ENCODE measurements around the gene LDLRAP1. TPM values are rescaled to one million over a fixed set of nuclear protein-coding genes. Genes with fewer than 3 reads are reported as not detected.
A peak's percentile ranks its signal among the peaks of the same experiment; 100 is the strongest.

The LDLRAP1 gene
- total and polyA plus RNA-seq, 9 of the 15 experiments (the other 6 are each of a cell fraction or from before 2014, with no cell fraction given) = 0.56 to 29.6 (median 16.2) TPM

DNA sequence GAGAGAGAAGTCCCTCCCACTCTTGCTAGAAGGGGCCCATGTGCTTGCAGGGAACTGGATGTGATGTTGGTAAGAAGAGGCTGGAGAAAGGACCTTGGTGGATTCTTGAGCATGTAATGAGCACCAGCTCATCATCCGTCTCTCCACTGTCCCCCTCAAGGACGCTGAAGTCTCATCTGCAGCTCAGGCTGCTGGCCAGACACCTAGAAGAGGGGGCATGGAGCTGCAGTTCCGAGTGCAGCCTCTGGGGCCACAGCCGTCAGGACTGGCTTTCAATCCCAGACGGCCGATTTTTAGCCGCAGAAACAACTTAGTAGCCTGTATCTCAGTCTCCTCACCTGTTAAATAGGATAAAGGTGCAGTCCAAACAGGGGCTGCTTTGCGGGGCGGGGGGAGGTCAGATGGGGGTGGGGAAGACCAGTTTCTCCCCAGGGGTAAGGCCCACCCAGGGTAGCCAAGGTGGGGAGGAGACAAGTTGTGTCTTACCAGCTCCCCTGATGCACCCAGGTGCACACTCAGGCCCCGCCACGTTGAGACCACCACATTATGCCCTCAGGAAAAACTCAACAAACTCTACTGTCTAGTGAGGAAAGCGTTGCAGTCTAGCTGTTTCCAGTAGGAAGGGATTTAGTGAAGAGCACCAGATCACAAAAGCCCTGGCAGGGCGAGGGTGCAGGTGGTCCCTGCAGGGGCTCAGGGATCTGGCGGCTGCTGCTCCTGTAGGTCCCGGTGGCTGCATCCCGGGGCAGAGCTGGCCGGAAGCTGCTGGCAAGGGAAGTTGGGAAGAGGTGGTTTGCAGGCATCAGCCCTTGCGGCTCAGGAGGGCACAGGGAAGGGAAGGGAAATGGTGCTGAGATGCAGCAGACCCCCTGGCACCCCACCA lies 29.5 kb downstream of the LDLRAP1 start (continued):
- peak; percentile 74 to 84 (median 80) for TF ChIP-seq CTCF (IDR thresholded peaks at IDR 0.05 in 2 of 3, conservative IDR thresholded peaks at IDR 0.05 in 1 of 3; ENCODE audit: insufficient read depth in 2 of 3, low read depth in 1 of 3, low read length in 3 of 3)
- peak in 1 of 2 experiments; percentile 43; a peak in 1 of 4 replicates for TF ChIP-seq MAZ (CRISPR knock-in tag; conservative IDR thresholded peaks at IDR 0.05 in 1 of 2, IDR thresholded peaks at IDR 0.05 in 1 of 2)

GRCh38 chr1:25573591-25573930 lies 30.2 kb downstream of the LDLRAP1 start:
- Histone ChIP-seq H3K27me3 (ENCODE audit: control insufficient read depth in 2 of 2, insufficient read depth in 2 of 2, low read length in 2 of 2) (peaks cover 12 to 47% of the 10 kb centered on the region in 2 experiments; a peak in 4 of 5 replicates), H3K27ac (ENCODE audit: extremely low read depth, low read depth, low read length) (no peak overlapping the region), H3K9me1 (ENCODE audit: control insufficient read depth, insufficient read depth, low read length) (peaks cover 11% of the 10 kb centered on the region), H2AFZ (ENCODE audit: low read depth, low read length) (no peak overlapping the region), H3K4me3 (no peak overlapping the region), H3K9ac (ENCODE audit: insufficient read depth in 1 of 2, low read depth in 2 of 2, low read length in 2 of 2) (peak overlapping the region in 1 of 2 experiments; percentile 31; a peak in 1 of 4 replicates), H3K4me1 (replicated peaks in 1 of 2; ENCODE audit: control insufficient read depth in 2 of 2, insufficient read depth in 2 of 2, low read length in 2 of 2) (peaks cover 17 to 39% of the 10 kb centered on the region in 2 experiments), H3K9me3 (replicated peaks; ENCODE audit: control insufficient read depth, insufficient read depth, low read depth, low read length) (no peaks in the 10 kb centered on the region), H3K79me2 (ENCODE audit: control insufficient read depth, insufficient read depth, low read length) (no peaks in the 10 kb centered on the region), H3K4me2 (ENCODE audit: insufficient read depth, low read length) (no peak overlapping the region), H4K20me1 (replicated peaks; ENCODE audit: control insufficient read depth, insufficient read depth, low read length) (no peaks in the 10 kb centered on the region), H3K36me3 (ENCODE audit: control insufficient read depth, insufficient read depth, low read length) (no peaks in the 10 kb centered on the region)
- CTCF ChIA-PET (ENCODE audit: low intra/inter-chr PET ratio) = no interaction called here
- WGBS (ENCODE audit: insufficient coverage, low coverage, missing lambda C conversion rate) = 19% methylated on average over 9 of the region's 9 CpGs
- POLR2A ChIA-PET = interaction anchor here (0.5 to 0.6 kb wide), 2 partner anchors 170 to 767 kb away, joined by 3 read pairs; no protein-coding TSS in a partner anchor
- intact Hi-C loops (cut with micrococcal nuclease) = no loop called here
- no peak for FAIRE-seq
- ATAC-seq = 0 out of 3 replicates have a peak, but pooled peaks have one; percentile 13
- in situ Hi-C loops (cut with MboI) = no loop called here
- BruUV-seq (replicated peaks) = no TSS peak
- DNase-seq (ENCODE audit: extremely low read depth in 1 of 4, low spot score in 3 of 4) = no peak
- TF ChIP-seq CEBPG (CRISPR knock-in tag; IDR thresholded peaks at IDR 0.05) (no peak; the same call in 1 of the 2 replicates), CEBPG (tag; conservative IDR thresholded peaks at IDR 0.05 in 1 of 2, IDR thresholded peaks at IDR 0.05 in 1 of 2) (peak; percentile 55 to 59; a peak in 3 of 4 replicates), LCOR (CRISPR knock-in tag; IDR thresholded peaks at IDR 0.05) (no peak), CEBPB (tag; IDR thresholded peaks at IDR 0.05) (peak; percentile 93), HNRNPLL (IDR thresholded peaks at IDR 0.05; ENCODE audit: low read depth, low read length, poor library complexity, severe bottlenecking) (no peak), RHOXF2B (CRISPR knock-in tag; conservative IDR thresholded peaks at IDR 0.05) (no peak), RUNX1 (IDR thresholded peaks at IDR 0.05; ENCODE audit: low read depth) (no peak), ZSCAN32 (CRISPR knock-in tag; IDR thresholded peaks at IDR 0.05) (no peak), ILK (tag; IDR thresholded peaks at IDR 0.05; ENCODE audit: borderline replicate concordance, low read depth) (no peak), ELF4 (CRISPR knock-in tag; IDR thresholded peaks at IDR 0.05) (no peak), ESRRB (CRISPR knock-in tag; IDR thresholded peaks at IDR 0.05; ENCODE audit: borderline replicate concordance) (no peak), HMG20B (CRISPR knock-in tag; IDR thresholded peaks at IDR 0.05) (no peak), BRD4 (IDR thresholded peaks at IDR 0.05) (no peak), FOXJ2 (tag; IDR thresholded peaks at IDR 0.05) (no peak)
- TF ChIP-seq, protein P1, sequence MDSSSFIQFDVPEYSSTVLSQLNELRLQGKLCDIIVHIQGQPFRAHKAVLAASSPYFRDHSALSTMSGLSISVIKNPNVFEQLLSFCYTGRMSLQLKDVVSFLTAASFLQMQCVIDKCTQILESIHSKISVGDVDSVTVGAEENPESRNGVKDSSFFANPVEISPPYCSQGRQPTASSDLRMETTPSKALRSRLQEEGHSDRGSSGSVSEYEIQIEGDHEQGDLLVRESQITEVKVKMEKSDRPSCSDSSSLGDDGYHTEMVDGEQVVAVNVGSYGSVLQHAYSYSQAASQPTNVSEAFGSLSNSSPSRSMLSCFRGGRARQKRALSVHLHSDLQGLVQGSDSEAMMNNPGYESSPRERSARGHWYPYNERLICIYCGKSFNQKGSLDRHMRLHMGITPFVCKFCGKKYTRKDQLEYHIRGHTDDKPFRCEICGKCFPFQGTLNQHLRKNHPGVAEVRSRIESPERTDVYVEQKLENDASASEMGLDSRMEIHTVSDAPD (CRISPR knock-in tag; IDR thresholded peaks at IDR 0.05) = no peak

Measured in K562 (cell line).